Frontal cortex (tissue), 4 donors: ENCODE data around the gene RPL18A. TPM values are rescaled to one million over a fixed set of nuclear protein-coding genes. Genes with fewer than 3 reads are reported as not detected.

Experiments used
- DNase-seq, 2 donors: peaks; one replicate each; pipeline ENCODE4 v3.0.0; 2012; ENCODE audit warnings: low spot score in 2 of 2
- FAIRE-seq: peaks from 2 replicates; lab custom pipeline; 2012; peaks lifted over from hg19 to GRCh38; lab: Jason Lieb, UNC
- total RNA-seq: library from RNA; depleted of rRNA; stranded (reverse); fragments of >200 nt; gene quantifications from one replicate; pipeline ENCODE4 v1.2.3, GENCODE V29; 2014
- donor health status: control.
- donor health status: control.
- donor health status: control.

RPL18A gene
- total RNA-seq, 1 donor from 2014 or later: 937 TPM

DNA sequence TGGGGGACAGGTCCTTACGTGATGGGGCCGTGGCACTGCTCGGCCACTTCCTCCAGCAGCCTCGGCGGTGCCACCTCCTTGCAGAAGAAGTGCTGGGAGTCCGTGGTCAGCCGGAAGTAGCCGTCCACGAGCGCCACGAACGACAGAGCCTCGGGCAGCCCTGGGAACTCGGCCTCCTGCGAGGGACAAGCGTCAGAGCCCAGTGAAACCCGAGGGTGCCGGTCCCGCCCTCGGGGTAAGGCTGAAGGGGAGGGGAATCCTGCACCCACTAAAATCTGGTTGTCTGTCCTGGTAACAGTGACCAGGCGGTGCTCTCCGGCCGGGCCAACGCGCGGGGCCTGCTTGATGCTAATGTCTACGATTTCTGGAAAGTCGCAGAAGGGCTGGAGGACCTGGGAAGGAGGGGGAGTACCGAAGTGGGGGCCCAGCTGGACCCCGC lies 18.3 kb upstream of the RPL18A start:
- DNase-seq: peak in 1 of 2 donors; percentile 49
- no peak for FAIRE-seq

DNA sequence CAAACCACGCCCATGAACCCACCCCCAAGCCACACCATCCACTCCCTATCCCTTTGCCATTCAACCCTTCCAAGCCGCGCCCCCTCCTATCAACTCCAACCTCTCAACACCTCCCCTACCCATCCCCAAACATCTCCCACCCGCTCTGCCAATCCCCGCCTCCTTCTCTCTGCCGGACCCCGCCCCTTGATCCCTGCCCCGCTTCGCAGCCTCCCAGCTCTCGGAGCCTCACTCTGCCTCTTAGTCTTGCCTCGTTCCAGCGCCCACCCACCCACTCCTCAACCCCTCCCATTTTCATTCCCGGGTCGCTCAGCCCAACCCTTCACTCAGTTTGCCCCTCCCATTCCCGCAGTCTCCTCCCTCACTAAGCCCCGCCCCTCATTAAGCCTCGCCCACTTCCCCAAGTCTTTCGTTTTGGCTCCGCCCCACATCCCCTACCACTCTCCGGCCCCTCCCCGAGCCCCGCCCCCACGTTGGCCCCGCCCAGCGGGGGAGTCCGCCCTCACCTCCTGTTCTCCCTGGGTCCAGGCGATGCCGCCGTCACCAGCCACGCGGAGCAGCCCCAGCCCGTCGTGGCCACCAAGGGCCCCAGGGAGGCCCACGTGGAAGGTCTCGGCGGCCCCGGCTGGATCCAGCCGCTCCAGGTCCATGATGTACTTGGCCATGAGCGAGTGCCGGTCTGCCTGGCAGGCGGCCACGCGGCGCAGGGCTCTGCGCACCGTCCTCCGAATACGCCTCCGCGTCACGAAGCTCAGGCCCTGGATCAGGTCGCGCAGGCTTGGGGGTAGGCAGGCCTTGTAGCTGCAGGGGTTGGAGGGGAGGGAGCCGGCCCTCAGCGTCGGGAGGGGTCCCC lies 17.7 kb upstream of the RPL18A start:
- DNase-seq: peak; percentile 63 to 88
- FAIRE-seq: no peak

DNA sequence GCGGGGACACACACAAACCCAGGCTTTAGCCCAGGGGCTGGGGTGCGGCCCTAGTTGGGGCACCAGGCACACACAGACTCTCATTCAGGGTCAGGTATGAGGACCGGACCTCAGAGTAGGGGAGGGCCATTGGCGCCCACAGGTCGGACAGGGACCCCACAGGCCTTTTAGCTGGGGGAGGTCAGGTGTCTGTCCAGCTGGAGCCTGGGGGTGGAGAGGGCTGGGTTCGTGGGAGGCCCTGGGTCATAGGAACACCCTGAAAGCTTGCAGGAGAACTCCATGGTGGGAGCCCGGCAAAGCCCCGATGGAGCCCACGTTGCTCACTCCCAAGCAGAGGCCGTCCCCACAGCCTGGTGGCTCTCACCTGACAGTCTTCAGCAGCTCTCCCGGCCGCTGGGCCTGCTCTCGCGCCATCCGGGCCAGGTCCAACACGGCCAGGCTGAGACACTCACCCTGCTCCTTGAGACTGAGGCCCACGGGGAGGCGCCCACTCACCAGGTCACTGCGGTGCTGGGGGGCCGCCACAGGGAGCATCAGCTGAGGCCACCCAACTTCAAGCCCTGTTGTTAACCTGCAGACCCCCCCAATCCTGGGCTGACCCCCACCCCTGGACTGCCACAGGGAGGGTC lies 16.9 kb upstream of the RPL18A start:
- no peak for DNase-seq
- FAIRE-seq: no peak

DNA sequence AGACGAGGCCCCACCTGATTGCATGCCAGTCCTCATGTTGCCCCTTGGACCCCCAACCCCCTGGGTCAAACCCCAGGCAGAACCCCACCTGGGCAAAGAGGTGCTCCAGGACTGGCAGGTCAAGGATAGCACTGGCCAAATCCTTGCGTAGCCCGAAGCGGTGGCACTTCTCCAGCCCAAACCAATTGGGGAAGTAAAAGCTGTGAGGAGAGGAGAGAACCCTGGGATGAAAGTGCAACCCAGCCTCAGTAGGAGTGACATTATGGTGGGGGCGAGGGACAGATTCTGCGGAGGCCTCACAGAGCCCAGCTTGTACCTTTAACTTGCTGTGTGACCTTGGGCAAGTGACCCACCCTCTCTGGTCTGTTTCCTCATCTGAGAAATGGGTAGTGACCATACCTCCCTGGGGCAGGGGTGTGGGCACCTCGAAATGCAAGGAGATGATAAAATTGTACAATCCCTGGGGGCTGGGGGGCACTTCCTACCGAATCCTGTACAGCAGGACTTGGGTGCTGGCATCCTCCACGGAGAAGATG lies 16.4 kb upstream of the RPL18A start:
- DNase-seq (no peak), FAIRE-seq (no peak)

DNA sequence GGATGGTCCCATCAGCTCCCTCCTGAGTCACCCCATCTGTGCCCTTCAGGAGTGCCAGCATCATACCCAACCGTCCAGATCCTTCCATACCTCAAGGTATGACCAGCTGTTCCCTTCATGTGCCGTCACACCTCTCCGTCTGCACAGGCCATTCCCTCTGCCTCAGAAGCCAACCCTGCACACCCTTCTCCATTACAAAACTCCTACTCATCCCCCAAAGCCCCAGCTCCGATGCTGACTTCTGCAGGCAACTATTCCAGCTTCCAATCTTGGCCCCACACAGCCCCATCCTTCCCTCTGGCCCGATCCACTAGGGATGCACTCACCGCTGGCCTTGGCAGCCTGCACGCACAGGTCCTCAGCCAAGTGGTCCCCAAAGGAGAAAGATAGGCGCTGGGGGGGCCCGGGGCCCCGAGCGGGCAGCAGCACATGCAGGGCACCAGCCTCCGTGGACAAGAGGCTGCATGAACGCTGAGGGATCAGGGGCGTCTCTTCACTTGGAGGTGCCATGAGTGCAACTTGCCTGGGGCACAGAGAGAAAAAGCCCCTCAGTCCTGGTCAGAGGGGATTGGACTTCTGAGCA lies 15.7 kb upstream of the RPL18A start:
- no peak for FAIRE-seq
- no peak for DNase-seq

DNA sequence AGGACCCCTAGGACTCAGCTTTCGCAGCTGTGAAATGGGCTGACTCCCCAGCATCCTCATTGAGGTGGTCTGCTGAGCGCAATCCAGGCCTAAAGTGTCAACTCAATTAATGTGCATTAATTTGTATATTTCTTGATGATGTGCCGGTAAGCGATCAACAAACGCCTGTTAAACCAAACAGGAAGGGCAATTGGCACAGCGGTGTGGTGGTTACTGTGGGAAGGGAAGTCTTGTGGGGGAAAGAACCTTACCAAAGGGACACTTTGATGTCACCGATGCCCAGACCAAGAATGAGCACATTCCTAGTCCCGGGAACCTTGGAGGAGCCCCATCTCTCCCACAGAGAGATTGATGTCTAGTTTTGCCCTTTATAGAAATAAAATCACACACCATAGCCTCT lies 13.6 kb upstream of the RPL18A start:
- no peak for DNase-seq
- FAIRE-seq: no peak

DNA sequence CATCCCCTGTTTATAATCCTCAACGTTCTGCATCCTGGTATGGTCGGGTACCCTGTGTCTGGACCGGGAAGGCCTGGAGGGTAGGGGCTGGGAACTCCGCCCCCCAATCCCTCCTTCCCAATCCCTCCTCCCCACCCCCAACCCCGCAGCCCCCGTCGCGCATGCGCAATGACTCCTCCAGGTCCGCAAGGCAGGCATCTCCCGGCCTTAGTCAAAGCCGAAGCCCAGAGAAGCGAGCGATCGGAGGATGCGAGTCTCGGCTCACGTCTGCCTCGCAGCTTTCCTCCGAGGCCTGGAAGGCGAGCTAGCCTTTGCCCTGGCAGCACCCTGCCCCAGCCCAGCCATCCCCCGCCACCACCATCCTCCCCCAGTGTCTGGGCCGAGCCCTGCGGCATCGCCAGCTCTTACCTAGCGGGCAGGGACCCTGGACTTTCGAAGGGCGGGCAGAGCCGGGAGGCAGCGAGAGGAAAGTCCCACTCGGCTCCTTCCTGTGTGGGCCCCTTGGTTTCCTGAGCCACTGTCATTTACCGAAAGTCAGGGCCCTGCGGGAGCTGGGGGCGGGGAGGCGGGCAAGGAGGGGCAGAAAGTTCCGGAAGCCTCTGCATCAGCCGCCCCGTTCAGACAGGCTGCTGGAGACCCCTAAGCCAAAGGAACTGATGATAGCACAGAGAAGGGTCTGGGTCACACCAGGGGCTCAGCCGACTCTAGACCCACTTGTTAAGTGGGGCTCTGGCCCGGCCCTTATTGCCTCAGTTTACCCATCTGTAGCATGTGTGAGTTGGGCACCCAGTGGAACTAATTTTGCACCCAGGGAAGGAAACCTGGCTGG lies 12.0 kb upstream of the RPL18A start, which contains the start of gene JAK3:
Gene JAK3, minus strand, starts transcription at position 445 of the 829 bp plus-strand sequence. CDS start 3,565 bp downstream, outside the sequence.
- DNase-seq: peak in 1 of 2 donors; percentile 71
- no peak for FAIRE-seq

DNA sequence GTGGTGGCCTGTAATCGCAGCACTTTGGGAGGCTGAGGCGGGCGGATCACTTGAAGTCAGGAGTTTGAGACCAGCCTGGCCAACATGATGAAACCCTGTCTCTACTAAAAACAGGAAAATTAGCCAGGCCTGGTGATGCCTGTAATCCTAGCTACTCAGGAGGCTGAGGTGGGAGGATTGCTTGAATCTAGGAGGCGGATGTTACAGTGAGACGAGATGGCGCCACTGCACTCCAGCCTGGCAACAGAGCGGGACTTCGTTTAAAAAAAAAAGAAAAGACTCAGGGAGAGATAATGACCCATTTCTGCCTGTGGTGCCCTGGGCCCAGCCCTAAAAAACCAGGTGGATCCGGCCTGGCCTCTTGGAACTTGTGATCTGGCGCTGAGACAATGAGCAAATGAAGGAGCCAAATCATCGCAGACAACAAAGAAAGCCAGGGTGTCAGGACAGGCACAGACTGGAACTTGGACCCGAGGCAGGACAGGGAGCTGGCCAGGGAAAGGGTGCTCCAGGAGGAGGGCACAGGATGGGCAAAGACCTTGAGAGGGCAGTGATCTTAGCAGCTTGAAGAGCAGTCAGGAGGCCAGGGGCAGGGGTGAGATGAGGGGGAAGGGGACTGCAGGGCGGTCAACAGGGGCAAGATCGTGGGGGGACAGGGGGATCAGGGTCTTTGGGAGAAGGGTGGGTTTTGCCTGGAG lies 11.0 kb upstream of the RPL18A start:
- DNase-seq: no peak
- FAIRE-seq: no peak

DNA sequence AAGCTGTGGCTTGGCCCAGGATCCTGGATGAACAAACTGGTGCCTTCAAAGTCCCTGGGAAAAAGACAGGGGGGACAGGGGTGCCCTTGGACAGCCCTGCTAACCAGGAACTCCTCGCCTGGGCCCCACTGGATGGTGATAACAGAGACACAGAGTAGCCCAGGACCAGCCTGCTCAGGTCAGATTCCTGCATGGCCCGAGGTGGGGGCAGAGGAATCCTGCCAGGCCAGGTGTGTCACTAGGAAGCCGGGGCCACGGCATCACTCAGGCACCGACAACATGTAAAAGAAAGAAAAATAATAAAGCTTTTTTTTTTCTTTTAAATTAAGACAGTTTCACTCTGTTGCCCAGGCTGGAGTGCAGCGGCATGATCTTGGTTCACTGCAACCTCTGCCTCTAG lies 5.6 kb upstream of the RPL18A start:
- DNase-seq: no peak
- FAIRE-seq: no peak

DNA sequence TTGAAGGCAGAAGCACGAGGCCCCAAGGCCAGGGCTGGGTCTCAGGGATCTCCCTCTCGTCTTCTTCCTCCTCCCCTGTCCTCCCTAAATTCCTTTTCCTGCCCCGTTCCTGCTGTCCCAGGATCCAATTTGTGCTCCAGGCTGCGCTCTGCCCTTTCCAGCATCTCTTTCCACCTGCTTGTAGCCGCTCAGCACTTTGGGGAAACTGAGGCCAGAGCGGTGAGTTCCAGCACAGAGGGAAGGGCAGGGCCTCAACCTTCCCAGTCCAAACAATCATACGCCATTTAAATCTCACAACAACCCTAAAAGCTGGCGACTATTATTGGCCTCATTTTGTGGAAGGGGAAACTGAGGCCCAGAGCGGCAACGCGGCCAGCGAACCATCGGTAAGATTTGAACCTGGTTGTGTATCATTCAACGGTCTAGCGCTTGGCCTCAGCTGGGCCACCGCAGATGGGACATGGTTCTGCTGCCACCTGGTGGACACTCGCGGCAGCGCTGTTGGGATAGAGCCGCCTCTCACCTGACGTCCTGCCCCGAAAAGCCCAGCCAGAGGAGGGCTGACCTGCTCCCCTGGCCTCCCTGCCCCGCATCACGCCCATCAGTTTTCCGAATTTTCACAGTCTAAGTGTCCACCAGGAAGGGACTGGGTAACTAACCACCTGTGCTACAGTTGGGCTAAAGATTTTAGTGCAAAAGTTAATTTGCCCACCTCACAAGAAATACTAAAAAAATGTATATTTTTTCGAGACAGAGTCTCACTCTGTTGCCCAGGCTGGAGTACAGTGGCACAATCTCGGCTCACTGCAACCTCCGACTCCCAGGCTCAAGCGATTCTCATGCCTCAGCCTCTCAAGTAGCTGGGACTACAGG lies 4.2 kb upstream of the RPL18A start:
- DNase-seq (peak; percentile 68 to 85), FAIRE-seq (no peak)

DNA sequence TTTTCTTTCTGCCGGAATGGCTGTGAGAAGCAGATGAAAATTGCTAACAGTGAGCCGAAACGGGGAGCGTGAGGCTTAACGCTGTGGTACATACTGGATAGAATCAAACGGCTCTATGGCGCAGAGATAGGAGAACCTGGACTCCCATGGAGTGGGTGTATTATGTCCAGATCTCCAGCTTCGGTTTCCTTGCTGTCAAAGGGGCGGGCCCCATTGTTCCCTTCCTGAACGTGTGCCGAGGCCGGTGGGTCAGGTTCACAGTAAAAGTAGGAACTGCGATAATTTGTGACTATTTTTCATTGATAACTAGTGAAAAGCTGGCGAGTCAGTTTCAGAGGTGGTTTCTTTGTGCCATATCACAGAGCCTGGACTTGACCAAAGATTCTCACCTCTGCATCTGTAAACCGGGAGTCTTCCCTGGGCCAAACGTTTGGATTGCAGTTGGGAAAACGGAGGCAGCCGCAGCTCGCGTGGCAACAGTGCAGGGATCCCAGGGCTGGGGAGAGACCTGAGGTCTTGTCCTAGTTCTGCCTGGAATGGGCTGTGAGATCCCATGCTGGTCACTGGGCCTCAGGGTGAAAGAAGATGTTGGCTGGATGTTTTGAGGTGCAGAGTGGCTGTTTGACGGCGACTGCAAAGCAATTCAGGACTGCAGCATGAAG lies 752 bp downstream of the RPL18A start:
- DNase-seq (no peak), FAIRE-seq (no peak)

DNA sequence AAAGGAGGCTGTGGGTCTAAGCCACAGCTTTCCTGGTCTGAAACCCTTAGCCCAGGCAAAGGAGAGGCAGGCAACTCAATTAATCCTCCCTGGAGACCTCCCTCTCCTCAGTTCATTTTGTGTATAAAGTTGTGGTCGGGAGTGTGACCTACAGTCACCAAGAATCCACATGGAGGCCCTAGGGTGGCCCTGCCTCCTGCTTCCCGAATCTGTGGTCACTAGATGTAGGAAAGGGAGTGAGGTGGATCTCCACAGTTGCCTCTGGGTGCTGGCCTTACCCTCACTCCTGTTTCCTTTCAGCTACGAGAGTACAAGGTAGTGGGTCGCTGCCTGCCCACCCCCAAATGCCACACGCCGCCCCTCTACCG lies 1.3 kb downstream of the RPL18A start:
- no peak for DNase-seq

DNA sequence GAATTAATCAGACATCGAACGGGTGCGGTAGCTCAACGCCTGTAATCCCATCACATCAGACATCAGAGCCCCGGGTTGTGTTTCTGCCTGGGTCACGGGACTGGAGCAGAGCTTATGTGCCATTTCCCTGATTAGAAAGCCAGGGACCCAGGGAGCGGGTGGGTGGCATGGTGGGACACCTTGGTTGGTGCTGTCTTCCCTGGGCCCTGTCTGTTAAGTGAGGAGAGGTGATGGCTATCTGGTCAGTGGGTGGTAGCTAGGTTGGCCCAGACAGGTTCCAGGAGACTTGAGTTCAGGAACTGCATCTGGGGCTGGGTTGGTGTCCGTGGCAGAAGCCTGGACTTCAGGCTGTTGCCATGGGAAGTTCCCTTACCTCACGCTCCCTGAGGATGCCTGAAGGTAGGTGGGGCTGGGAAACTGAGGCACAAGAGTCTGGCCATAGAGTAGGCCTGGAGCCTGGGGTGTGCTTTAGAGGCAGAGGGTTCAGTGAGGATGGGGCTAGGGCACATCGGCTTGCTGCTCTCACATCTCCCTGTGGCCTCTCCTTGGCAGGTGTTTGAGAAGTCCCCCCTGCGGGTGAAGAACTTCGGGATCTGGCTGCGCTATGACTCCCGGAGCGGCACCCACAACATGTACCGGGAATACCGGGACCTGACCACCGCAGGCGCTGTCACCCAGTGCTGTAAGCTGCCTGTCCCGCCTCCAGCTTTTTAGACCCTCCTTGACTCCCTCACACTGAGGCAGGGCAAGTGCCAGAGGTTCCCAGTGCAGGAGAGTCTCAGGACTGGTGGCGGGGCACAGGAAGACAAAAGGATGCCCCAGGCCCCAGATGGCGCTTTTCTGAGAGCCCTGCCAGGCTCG lies 2.1 kb downstream of the RPL18A start:
- DNase-seq (no peak), FAIRE-seq (no peak)

More for the DNA sequence above, 1.3 kb downstream of the RPL18A start:
- FAIRE-seq: no peak

DNA sequence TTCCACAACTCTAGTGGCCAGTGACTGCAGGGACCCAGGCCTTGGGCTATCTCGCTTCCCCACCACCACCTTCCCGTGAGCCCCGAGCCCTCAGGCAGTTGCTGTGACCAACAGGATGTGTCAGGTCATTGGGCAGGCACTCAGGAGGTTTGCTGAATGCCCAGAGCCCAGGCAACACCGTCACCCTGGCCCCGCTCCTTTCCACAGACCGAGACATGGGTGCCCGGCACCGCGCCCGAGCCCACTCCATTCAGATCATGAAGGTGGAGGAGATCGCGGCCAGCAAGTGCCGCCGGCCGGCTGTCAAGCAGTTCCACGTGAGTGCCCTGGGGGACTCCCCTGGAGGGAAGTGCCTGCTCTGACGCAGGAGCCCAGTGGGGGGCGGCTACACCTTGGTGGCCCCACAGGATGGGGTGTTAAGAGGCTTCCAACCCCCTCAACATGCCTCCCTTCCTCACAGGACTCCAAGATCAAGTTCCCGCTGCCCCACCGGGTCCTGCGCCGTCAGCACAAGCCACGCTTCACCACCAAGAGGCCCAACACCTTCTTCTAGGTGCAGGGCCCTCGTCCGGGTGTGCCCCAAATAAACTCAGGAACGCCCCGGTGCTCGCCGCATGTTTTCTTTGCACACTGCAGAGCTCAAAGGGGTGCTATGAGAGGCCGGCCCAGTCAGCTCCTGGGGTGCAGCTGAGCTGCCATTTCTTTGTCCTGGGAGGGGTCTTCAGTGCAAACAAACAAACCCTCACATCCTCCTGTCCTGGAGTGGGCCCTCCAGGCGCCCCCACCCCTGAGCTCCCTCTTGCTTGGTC lies 3.2 kb downstream of the RPL18A start:
- DNase-seq (no peak), FAIRE-seq (no peak)

DNA sequence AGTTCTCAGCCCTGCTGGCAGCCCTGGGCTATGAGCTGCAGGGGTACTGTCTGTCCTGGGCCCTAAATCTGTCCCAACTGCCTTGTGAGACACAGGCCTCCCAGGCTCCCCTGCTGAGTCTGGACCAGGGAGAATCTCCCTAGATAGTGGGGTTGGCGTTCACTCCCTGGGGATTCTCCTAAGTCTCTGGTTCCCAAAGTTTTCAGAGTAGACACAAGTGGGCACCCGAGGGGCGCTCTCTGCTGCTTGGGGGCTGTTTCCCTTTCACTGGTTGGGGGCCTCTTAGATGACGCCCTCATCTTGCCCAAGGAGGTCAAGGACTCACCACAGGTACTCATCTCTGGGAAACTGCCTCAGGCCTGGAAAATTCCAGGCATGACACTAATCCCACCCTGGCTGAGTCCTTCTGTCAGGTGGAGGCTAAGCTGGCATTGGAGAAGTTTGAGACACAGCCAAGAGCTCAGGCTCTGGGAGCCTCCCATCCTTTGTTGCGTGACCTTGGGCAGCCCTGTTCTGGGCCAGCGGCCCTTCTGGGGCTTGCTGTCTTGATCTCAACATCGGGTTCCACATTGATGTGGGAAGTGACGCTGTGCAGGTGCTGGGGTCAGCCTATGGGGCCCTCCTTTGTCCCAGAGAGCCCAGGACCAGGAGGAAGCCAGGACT lies 3.9 kb downstream of the RPL18A start:
- FAIRE-seq: no peak
- no peak for DNase-seq
